Right kidney (tissue), 1 donor: ENCODE results near the gene DYNC2H1.
"Not testable (repeated sequence)": the region's sequence is repeated elsewhere in the genome, so short reads cannot be mapped to it uniquely, and the experiment has no call there.

Experiments used
- DNase-seq: peaks from one replicate; pipeline ENCODE4 v3.0.0-alpha.2; 2016

The DYNC2H1 gene

GRCh38 chr11:103374227-103374626 is 265.0 kb downstream of the DYNC2H1 start:
- not testable (repeated sequence) for DNase-seq

- no peak for DNase-seq
Observed at GRCh38 chr11:103378931-103379330, 269.7 kb downstream of the DYNC2H1 start.

GRCh38 chr11:103380031-103380430 is 270.8 kb downstream of the DYNC2H1 start:
- DNase-seq: no peak

- DNase-seq: no peak
Observed at GRCh38 chr11:103384652-103385051, 275.4 kb downstream of the DYNC2H1 start.

- DNase-seq: no peak
Observed at GRCh38 chr11:103395612-103396011, 286.4 kb downstream of the DYNC2H1 start.

- DNase-seq: no peak
Observed at GRCh38 chr11:103396237-103396636, 287.0 kb downstream of the DYNC2H1 start.

GRCh38 chr11:103397369-103397768 is 288.1 kb downstream of the DYNC2H1 start:
- DNase-seq: no peak

- DNase-seq: no peak
Observed at GRCh38 chr11:103398829-103399228, 289.6 kb downstream of the DYNC2H1 start.

GRCh38 chr11:103406357-103406756 is 297.1 kb downstream of the DYNC2H1 start:
- no peak for DNase-seq

GRCh38 chr11:103407641-103408040 is 298.4 kb downstream of the DYNC2H1 start:
- DNase-seq: no peak

- DNase-seq: no peak
Observed at GRCh38 chr11:103413266-103413888, 304.2 kb downstream of the DYNC2H1 start.

GRCh38 chr11:103418014-103418413 is 308.8 kb downstream of the DYNC2H1 start:
- DNase-seq: no peak

- DNase-seq: no peak
Observed at GRCh38 chr11:103420593-103420992, 311.4 kb downstream of the DYNC2H1 start.

GRCh38 chr11:103433386-103434072 is 324.3 kb downstream of the DYNC2H1 start:
- DNase-seq: peak; percentile 27

- peak; percentile 19 for DNase-seq
Observed at GRCh38 chr11:103434073-103434411, 324.8 kb downstream of the DYNC2H1 start.

- no peak for DNase-seq
Observed at GRCh38 chr11:103436131-103436770, 327.0 kb downstream of the DYNC2H1 start.

- no peak for DNase-seq
Observed at GRCh38 chr11:103441021-103441420, 331.8 kb downstream of the DYNC2H1 start.

- no peak for DNase-seq
Observed at GRCh38 chr11:103448966-103449365, 339.7 kb downstream of the DYNC2H1 start.

GRCh38 chr11:103450241-103450640 is 341.0 kb downstream of the DYNC2H1 start:
- no peak for DNase-seq

GRCh38 chr11:103453126-103453525 is 343.9 kb downstream of the DYNC2H1 start:
- DNase-seq: no peak

- no peak for DNase-seq
Observed at GRCh38 chr11:103453915-103454709, 344.9 kb downstream of the DYNC2H1 start.

GRCh38 chr11:103464420-103464819 is 355.2 kb downstream of the DYNC2H1 start:
- no peak for DNase-seq

- no peak for DNase-seq
Observed at GRCh38 chr11:103465555-103466140, 356.4 kb downstream of the DYNC2H1 start.
